AG09309 (cell line): Measurements from ENCODE around the gene EEPD1.

Experiments used
- DNase-seq: peaks from one replicate; pipeline ENCODE4 v3.0.0-alpha.2; 2010; ENCODE audit warnings: low read depth
- H3K4me3 ChIP-seq: 2 replicates; pipeline ENCODE4 v1.5.1; 2011; ENCODE audit warnings: mild to moderate bottlenecking, low read depth, low read length, moderate library complexity; ENCODE audit not compliant: control insufficient read depth
- CTCF ChIP-seq: IDR thresholded peaks from 2 replicates; pipeline ENCODE4 v1.5.1; 2011; ENCODE audit warnings: mild to moderate bottlenecking, low read depth, low read length, inconsistent platforms; ENCODE audit not compliant: insufficient read depth, control insufficient read depth; ENCODE audit errors: missing control alignments

Gene EEPD1

GRCh38 chr7:36171503-36171902 is 18.4 kb downstream of the EEPD1 start:
- DNase-seq: no peak
- no peak for TF ChIP-seq CTCF
- H3K4me3 ChIP-seq: no peak overlapping the region

GRCh38 chr7:36175886-36176285 is 22.8 kb downstream of the EEPD1 start:
- H3K4me3 ChIP-seq: no peak overlapping the region
- no peak for DNase-seq
- TF ChIP-seq CTCF: no peak

GRCh38 chr7:36176697-36177096 is 23.6 kb downstream of the EEPD1 start:
- DNase-seq: no peak
- TF ChIP-seq CTCF: no peak

GRCh38 chr7:36180121-36180520 is 27.1 kb downstream of the EEPD1 start:
- H3K4me3 ChIP-seq: no peak overlapping the region
- no peak for DNase-seq
- no peak for TF ChIP-seq CTCF

More at GRCh38 chr7:36176697-36177096, 23.6 kb downstream of the EEPD1 start:
- H3K4me3 ChIP-seq: no peak overlapping the region

GRCh38 chr7:36181668-36182067 is 28.6 kb downstream of the EEPD1 start:
- no peak for DNase-seq
- TF ChIP-seq CTCF: no peak
- no peak overlapping the region for H3K4me3 ChIP-seq

- no peak overlapping the region for H3K4me3 ChIP-seq
These were observed 30.0 kb downstream of the EEPD1 start for GRCh38 chr7:36182854-36183604.

More at GRCh38 chr7:36182854-36183604, 30.0 kb downstream of the EEPD1 start:
- DNase-seq: no peak
- no peak for TF ChIP-seq CTCF
